ENCODE measurements around the gene MAPK13. TPM values are rescaled to one million over a fixed set of nuclear protein-coding genes. Genes with fewer than 3 reads are reported as not detected.
A peak's percentile ranks its signal among the peaks of the same experiment; 100 is the strongest.

MAPK13 gene
- total and polyA plus RNA-seq, 4 experiments from 2014 or later, result 29.1 to 36.8 (median 30.0) TPM

DNA sequence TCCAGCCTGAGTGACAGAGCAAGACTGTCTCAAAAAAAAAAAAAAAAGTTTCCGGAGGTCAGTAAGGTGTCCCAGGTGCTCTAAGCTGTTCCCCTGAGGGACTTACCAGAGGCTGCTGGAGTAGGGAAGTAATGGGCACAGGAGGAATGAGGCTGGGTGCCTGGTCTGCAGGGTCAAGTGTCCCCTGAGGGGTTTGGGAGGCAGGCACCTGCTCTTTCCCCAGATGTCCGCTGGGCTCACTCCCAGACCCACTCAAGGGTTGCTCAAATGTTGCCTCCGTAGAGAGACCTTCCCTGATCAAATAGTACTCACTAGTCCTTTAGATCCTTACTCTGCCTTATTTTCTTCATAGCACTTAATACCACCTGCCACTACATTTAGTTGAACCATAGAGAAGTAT, 5.4 kb upstream of the MAPK13 start:
- H3K4me3 Mint-ChIP-seq, result peak overlapping the region in 1 of 8 donors; percentile 47

DNA sequence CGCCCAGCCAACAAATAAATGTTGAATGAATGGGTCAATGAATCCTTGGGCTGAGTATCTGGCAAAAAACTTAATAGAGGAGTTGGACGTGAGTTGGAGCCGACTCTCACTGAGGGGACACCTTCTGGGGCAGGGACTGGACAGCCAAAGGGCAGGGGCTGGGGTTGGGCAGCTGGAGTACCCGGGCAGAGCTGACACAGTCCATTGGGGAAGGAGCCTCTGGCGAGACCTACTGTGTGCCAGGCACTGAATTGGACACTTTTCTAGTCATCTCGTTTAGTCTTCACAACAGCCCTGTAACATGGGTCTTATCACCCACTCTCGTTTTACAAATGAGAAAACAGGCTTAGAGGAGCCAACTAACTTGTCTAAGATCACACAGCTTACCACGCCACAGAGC, 4.7 kb upstream of the MAPK13 start:
- DNase-seq, result no peak
- H3K4me1 Mint-ChIP-seq, result peaks cover 50 to 84% (median 63%) of the 10 kb centered on the region in 4 donors
- no peak overlapping the region for H3K4me3 Mint-ChIP-seq
- no peaks in the 10 kb centered on the region for H3K27me3 Mint-ChIP-seq
- Histone ChIP-seq H3K27me3 (ENCODE audit: insufficient read depth, low read length) (no peaks in the 10 kb centered on the region), H3K36me3 (ENCODE audit: insufficient read depth, low read length) (no peaks in the 10 kb centered on the region), H3K9me3 (ENCODE audit: control insufficient read depth in 1 of 2, low read length in 2 of 2) (no peaks in the 10 kb centered on the region), H3K4me1 (ENCODE audit: insufficient read depth, low read length) (peaks cover 75% of the 10 kb centered on the region), H3K4me3 (ENCODE audit: low read length in 2 of 2) (no peak overlapping the region), H3K27ac (ENCODE audit: low read depth, low read length) (no peak overlapping the region)
- intact Hi-C loops (cut with micrococcal nuclease), result no loop called here
- POLR2A ChIA-PET (ENCODE audit: partially characterized antibody), result interaction anchor here (0.8 to 2.5 kb wide), 2 partner anchors 13 to 98 kb away, joined by 4 to 9 read pairs; partner anchors contain the start of gene MAPK14
- H3K36me3 Mint-ChIP-seq, result peaks cover 0 to 1% of the 10 kb centered on the region in 2 donors
- H3K27ac Mint-ChIP-seq, result peak overlapping the region in 4 of 7 donors; percentile 53 to 96 (median 68)
- CTCF ChIA-PET (ENCODE audit: partially characterized antibody), result interaction anchor here (2.2 to 9.3 kb wide), 5 partner anchors 16 to 98 kb away, joined by 5 to 70 read pairs (median 10); partner anchors contain the start of genes BRPF3 and MAPK14
- H3K9me3 Mint-ChIP-seq, result no peaks in the 10 kb centered on the region

More for the DNA sequence above, 5.4 kb upstream of the MAPK13 start:
- peaks cover 80% of the 10 kb centered on the region for H3K4me1 ChIP-seq (ENCODE audit: insufficient read depth, low read length)
- H3K4me3 ChIP-seq (ENCODE audit: low read length in 2 of 2), result no peak overlapping the region
- no peak overlapping the region for H3K27ac ChIP-seq (ENCODE audit: low read depth, low read length)
- H3K4me1 Mint-ChIP-seq, result peaks cover 55 to 89% (median 68%) of the 10 kb centered on the region in 4 donors
- H3K9me3 Mint-ChIP-seq, result no peaks in the 10 kb centered on the region
- no peaks in the 10 kb centered on the region for H3K27me3 Mint-ChIP-seq
- peaks cover 0 to 1% of the 10 kb centered on the region in 2 donors for H3K36me3 Mint-ChIP-seq
- DNase-seq, result no peak
- no peaks in the 10 kb centered on the region for H3K9me3 ChIP-seq (ENCODE audit: control insufficient read depth in 1 of 2, low read length in 2 of 2)
- peak overlapping the region; percentile 15 to 96 (median 31) for H3K27ac Mint-ChIP-seq
- ChIA-PET CTCF (ENCODE audit: partially characterized antibody) (interaction anchor here (2.3 to 9.3 kb wide), 3 partner anchors 15 to 97 kb away, joined by 7 to 70 read pairs (median 11); partner anchors contain the start of genes BRPF3 and MAPK14), POLR2A (ENCODE audit: partially characterized antibody) (interaction anchor here (0.8 to 4.8 kb wide), 4 partner anchors 12 to 97 kb away, joined by 4 to 58 read pairs (median 11); partner anchors contain the start of gene MAPK14)
- H3K36me3 ChIP-seq (ENCODE audit: insufficient read depth, low read length), result no peaks in the 10 kb centered on the region
- H3K27me3 ChIP-seq (ENCODE audit: insufficient read depth, low read length), result no peaks in the 10 kb centered on the region
- intact Hi-C loops (cut with micrococcal nuclease), result loop anchor here (5.0 kb wide), 1 partner anchor 177 kb away; no protein-coding TSS in a partner anchor

DNA sequence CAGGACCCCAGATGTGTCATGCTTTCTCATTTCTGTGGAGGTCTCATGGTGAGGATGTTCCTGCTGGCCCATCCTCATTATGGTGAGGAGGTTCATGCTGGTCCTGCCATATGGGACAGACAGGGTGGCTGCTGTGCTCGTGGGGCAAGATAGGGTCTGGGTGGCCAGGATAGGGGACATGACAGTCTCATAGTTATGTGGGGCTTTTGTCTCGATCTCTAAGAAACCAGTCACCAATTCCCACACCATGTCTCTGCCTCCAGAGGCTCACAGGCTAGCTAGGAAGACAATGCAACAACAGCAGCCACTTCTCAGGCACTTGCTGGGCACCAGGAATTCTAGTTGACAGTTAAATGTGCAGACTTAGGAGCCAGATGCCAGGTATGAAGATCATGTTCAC, 4.2 kb upstream of the MAPK13 start:
- Mint-ChIP-seq H3K4me1 (peaks cover 45 to 78% (median 60%) of the 10 kb centered on the region in 4 donors), H3K36me3 (peaks cover 0 to 1% of the 10 kb centered on the region in 2 donors), H3K27me3 (no peaks in the 10 kb centered on the region), H3K9me3 (no peaks in the 10 kb centered on the region), H3K4me3 (peak overlapping the region in 1 of 8 donors; percentile 49), H3K27ac (peak overlapping the region in 6 of 7 donors; percentile 23 to 96 (median 64))
- Histone ChIP-seq H3K9me3 (ENCODE audit: control insufficient read depth in 1 of 2, low read length in 2 of 2) (no peaks in the 10 kb centered on the region), H3K27me3 (ENCODE audit: insufficient read depth, low read length) (no peaks in the 10 kb centered on the region), H3K4me3 (ENCODE audit: low read length in 2 of 2) (no peak overlapping the region), H3K36me3 (ENCODE audit: insufficient read depth, low read length) (no peaks in the 10 kb centered on the region), H3K4me1 (ENCODE audit: insufficient read depth, low read length) (peaks cover 73% of the 10 kb centered on the region), H3K27ac (ENCODE audit: low read depth, low read length) (no peak overlapping the region)
- ChIA-PET CTCF (ENCODE audit: partially characterized antibody) (interaction anchor here (0.6 to 9.3 kb wide), 8 partner anchors 16 to 236 kb away, joined by 3 to 70 read pairs (median 6); partner anchors contain the start of genes BRPF3 and MAPK14), POLR2A (ENCODE audit: partially characterized antibody) (interaction anchor here (2.5 kb wide), 1 partner anchor 98 kb away, joined by 9 read pairs; the partner anchor contains the start of gene MAPK14)
- intact Hi-C loops (cut with micrococcal nuclease), result no loop called here
- no peak for DNase-seq

- Mint-ChIP-seq H3K9me3 (no peaks in the 10 kb centered on the region), H3K4me1 (peaks cover 44 to 77% (median 60%) of the 10 kb centered on the region in 4 donors), H3K27me3 (no peaks in the 10 kb centered on the region), H3K27ac (peak overlapping the region; percentile 23 to 96 (median 66)), H3K4me3 (peak overlapping the region in 7 of 8 donors; percentile 12 to 78 (median 25)), H3K36me3 (peaks cover 0 to 1% of the 10 kb centered on the region in 2 donors)
- ChIA-PET CTCF (ENCODE audit: partially characterized antibody) (interaction anchor here (0.6 to 9.3 kb wide), 6 partner anchors 17 to 236 kb away, joined by 3 to 70 read pairs (median 4); no protein-coding TSS in a partner anchor), POLR2A (ENCODE audit: partially characterized antibody) (interaction anchor here (2.5 kb wide), 1 partner anchor 99 kb away, joined by 9 read pairs; the partner anchor contains the start of gene MAPK14)
- no peak overlapping the region for H3K27ac ChIP-seq (ENCODE audit: low read depth, low read length)
- no peaks in the 10 kb centered on the region for H3K27me3 ChIP-seq (ENCODE audit: insufficient read depth, low read length)
- no peaks in the 10 kb centered on the region for H3K36me3 ChIP-seq (ENCODE audit: insufficient read depth, low read length)
- peaks cover 73% of the 10 kb centered on the region for H3K4me1 ChIP-seq (ENCODE audit: insufficient read depth, low read length)
- H3K4me3 ChIP-seq (ENCODE audit: low read length in 2 of 2), result no peak overlapping the region
- DNase-seq, result peak in 1 of 5 donors; percentile 24
- no peaks in the 10 kb centered on the region for H3K9me3 ChIP-seq (ENCODE audit: control insufficient read depth in 1 of 2, low read length in 2 of 2)
- intact Hi-C loops (cut with micrococcal nuclease), result no loop called here
These were observed 3.5 kb upstream of the MAPK13 start for GRCh38 chr6:36126553-36127458.

DNA sequence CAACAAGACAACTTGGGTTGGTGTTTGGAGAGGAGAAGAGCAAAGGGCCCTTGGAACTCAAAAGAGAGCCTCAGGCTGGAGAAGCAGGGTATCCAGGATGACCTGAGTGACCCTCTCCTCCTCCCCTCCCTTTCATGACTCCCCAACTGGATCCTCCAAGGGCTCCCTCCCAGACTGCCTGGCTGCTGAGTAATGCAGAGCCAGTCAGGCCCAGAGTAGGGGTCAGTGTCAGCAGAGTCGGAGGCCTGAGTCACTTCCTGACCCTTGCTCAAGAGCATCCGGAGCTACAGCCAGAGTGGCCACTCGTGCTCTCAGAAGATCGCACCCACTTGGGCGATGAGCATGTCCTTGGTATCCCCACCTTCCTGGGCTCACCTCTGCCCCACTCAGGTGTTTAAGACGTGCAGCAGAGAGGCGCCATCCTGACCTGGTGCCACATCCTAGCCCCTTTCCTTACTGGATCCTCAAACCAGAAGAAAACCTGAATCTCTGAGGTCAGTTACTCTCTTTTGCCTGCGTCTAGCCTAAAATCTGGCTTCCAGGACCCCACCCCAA, 2.8 kb upstream of the MAPK13 start:
- ChIA-PET POLR2A (ENCODE audit: partially characterized antibody) (interaction anchor here (2.5 kb wide), 1 partner anchor 100 kb away, joined by 9 read pairs; the partner anchor contains the start of gene MAPK14), CTCF (ENCODE audit: partially characterized antibody) (interaction anchor here (1.0 to 9.3 kb wide), 5 partner anchors 17 to 235 kb away, joined by 3 to 70 read pairs (median 5); no protein-coding TSS in a partner anchor)
- Mint-ChIP-seq H3K27ac (peak overlapping the region in 1 of 7 donors; percentile 85), H3K27me3 (no peaks in the 10 kb centered on the region), H3K4me3 (no peak overlapping the region), H3K36me3 (peaks cover 0 to 1% of the 10 kb centered on the region in 2 donors), H3K4me1 (peaks cover 47 to 77% (median 61%) of the 10 kb centered on the region in 4 donors), H3K9me3 (no peaks in the 10 kb centered on the region)
- intact Hi-C loops (cut with micrococcal nuclease), result no loop called here
- no peaks in the 10 kb centered on the region for H3K27me3 ChIP-seq (ENCODE audit: insufficient read depth, low read length)
- H3K4me3 ChIP-seq (ENCODE audit: low read length in 2 of 2), result no peak overlapping the region
- H3K27ac ChIP-seq (ENCODE audit: low read depth, low read length), result no peak overlapping the region
- H3K36me3 ChIP-seq (ENCODE audit: insufficient read depth, low read length), result no peaks in the 10 kb centered on the region
- no peak for DNase-seq
- peaks cover 73% of the 10 kb centered on the region for H3K4me1 ChIP-seq (ENCODE audit: insufficient read depth, low read length)
- H3K9me3 ChIP-seq (ENCODE audit: control insufficient read depth in 1 of 2, low read length in 2 of 2), result no peaks in the 10 kb centered on the region

GRCh38 chr6:36128073-36128472, 2.2 kb upstream of the MAPK13 start:
- peak overlapping the region in 1 of 7 donors; percentile 90 for H3K27ac Mint-ChIP-seq
- Histone ChIP-seq H3K4me3 (ENCODE audit: low read length in 2 of 2) (no peak overlapping the region), H3K4me1 (ENCODE audit: insufficient read depth, low read length) (peaks cover 73% of the 10 kb centered on the region), H3K36me3 (ENCODE audit: insufficient read depth, low read length) (no peaks in the 10 kb centered on the region), H3K9me3 (ENCODE audit: control insufficient read depth in 1 of 2, low read length in 2 of 2) (no peaks in the 10 kb centered on the region), H3K27me3 (ENCODE audit: insufficient read depth, low read length) (no peaks in the 10 kb centered on the region), H3K27ac (ENCODE audit: low read depth, low read length) (no peak overlapping the region)
- H3K27me3 Mint-ChIP-seq, result no peaks in the 10 kb centered on the region
- ChIA-PET CTCF (ENCODE audit: partially characterized antibody) (no interaction called here), POLR2A (ENCODE audit: partially characterized antibody) (no interaction called here)
- peaks cover 3 to 6% of the 10 kb centered on the region in 2 donors for H3K36me3 Mint-ChIP-seq
- DNase-seq, result no peak
- peak overlapping the region in 2 of 8 donors; percentile 25 to 41 for H3K4me3 Mint-ChIP-seq
- H3K9me3 Mint-ChIP-seq, result no peaks in the 10 kb centered on the region
- H3K4me1 Mint-ChIP-seq, result peaks cover 49 to 77% (median 61%) of the 10 kb centered on the region in 4 donors
- intact Hi-C loops (cut with micrococcal nuclease), result no loop called here

Measured in CD4-positive, alpha-beta memory T cell (primary cell).